Spleen (tissue), 11 donors: Measurements from ENCODE around the gene DCP2. TPM values are rescaled to one million over a fixed set of nuclear protein-coding genes. Genes with fewer than 3 reads are reported as not detected.

Experiments
- DNase-seq: peaks from one replicate; pipeline ENCODE4 v3.0.0-alpha.2; 2020
- H3K27ac ChIP-seq, 8 donors: fragments of 200-600 bp; sonication (generic) in 7 of 8; 1 replicate in 4 of 8; 2 replicates in 4 of 8; pipeline versions ENCODE4 v1.5.0 to v1.8.0; 2016 to 2021; ENCODE audit warnings: inconsistent platforms in 4 of 8, mild to moderate bottlenecking in 4 of 8, moderate library complexity in 1 of 8
- H3K27me3 ChIP-seq, 7 donors: fragments of 200-600 bp; sonication (generic) in 6 of 7; replicated peaks in 1 of 7; 1 replicate in 4 of 7; 2 replicates in 3 of 7; pipeline versions ENCODE4 v1.5.0 to v1.8.0; 2016 to 2021; ENCODE audit warnings: inconsistent platforms in 3 of 7, mild to moderate bottlenecking in 1 of 7
- H3K36me3 ChIP-seq, 6 donors: fragments of 200-600 bp; sonication (generic) in 5 of 6; 1 replicate in 4 of 6; 2 replicates in 2 of 6; pipeline versions ENCODE4 v1.5.0 to v1.8.0; 2016 to 2021; ENCODE audit warnings: inconsistent platforms in 2 of 6
- H3K4me1 ChIP-seq, 6 donors: fragments of 200-600 bp; sonication (generic) in 5 of 6; 1 replicate in 3 of 6; 2 replicates in 3 of 6; pipeline versions ENCODE4 v1.5.0 to v1.8.0; 2016 to 2021; ENCODE audit warnings: inconsistent platforms in 3 of 6
- H3K4me3 ChIP-seq, 8 donors: fragments of 200-600 bp; sonication (generic) in 7 of 8; 1 replicate in 4 of 8; 2 replicates in 4 of 8; pipeline versions ENCODE4 v1.5.0 to v1.8.0; 2016 to 2021; ENCODE audit warnings: inconsistent platforms in 4 of 8, mild to moderate bottlenecking in 4 of 8, moderate library complexity in 2 of 8
- H3K9me3 ChIP-seq, 8 donors: fragments of 200-600 bp; sonication (generic) in 7 of 8; 1 replicate in 4 of 8; 2 replicates in 4 of 8; pipeline versions ENCODE4 v1.5.0 to v1.8.0; 2016 to 2021; ENCODE audit warnings: inconsistent platforms in 4 of 8
- POLR2A ChIP-seq, 3 donors: fragments of 450-650 bp; IDR thresholded peaks; one replicate each; pipeline ENCODE4 v1.5.1; 2017; ENCODE audit warnings: antibody characterized with exemption in 3 of 3, mild to moderate bottlenecking in 1 of 3
- POLR2AphosphoS5 ChIP-seq, 3 donors: sonication (generic); formaldehyde crosslinking; IDR thresholded peaks; one replicate each; pipeline ENCODE4 v1.5.1; 2017; ENCODE audit warnings: antibody characterized with exemption in 3 of 3
- WGBS, 5 donors: extraction: QIAGEN DNeasy Blood & Tissue Kit in 3 of 5; methylation state at CpG; one replicate each; pipeline versions ENCODE4 v1.1.5 to v1.1.7; 2013 to 2018; 5-methylcytosine and 5-hydroxymethylcytosine counted together
- intact Hi-C: fragments of 100-400 bp; cut with DNase I; formaldehyde crosslinking; loops from one replicate; pipeline ENCODE4 v1.15.0; 2023; ENCODE audit warnings: low total_unique reads
- polyA plus RNA-seq, 3 donors: library from polyadenylated mRNA; stranded (reverse); fragments of 200-250 nt; gene quantifications; one replicate each; pipeline ENCODE4 v1.2.1, GENCODE V29; 2013
- total RNA-seq, 7 donors: library from RNA; depleted of rRNA in 3 of 7; stranded (reverse); fragments of >200 nt in 3 of 7; fragmentation: NEBNext Ultra II Directional in 4 of 7; extraction: Animal tissue kit (Norgen Biotek cat#: 25700) in 4 of 7; gene quantifications; one replicate each; pipeline versions ENCODE4 v1.1.0 to v1.2.1, GENCODE V29; 2016 to 2021
- TF ChIP-seq, protein P1 (sequence below), 11 experiments: fragments of 200-600 bp in 7 of 11; fragments of 450-650 bp in 4 of 11; sonication (generic) in 4 of 11; IDR thresholded peaks in 8 of 11; conservative IDR thresholded peaks in 3 of 11; 1 replicate in 7 of 11; 2 replicates in 4 of 11; pipeline versions ENCODE4 v1.4.0 to v1.8.0; 2016 to 2021; ENCODE audit warnings: antibody characterized with exemption in 11 of 11, inconsistent platforms in 4 of 11, mild to moderate bottlenecking in 1 of 11
- donor health status: healthy with polysubstance abuse.
- donor health status: DM: no; HTN: no; CAD: no; lungs with moderate emphysema.
- donor health status: DM: no; HTN: no; CAD: no.
- donor health status: Bipolar disorder and iron deficiency.
- donor health status: healthy.
- donor health status: DM: no; HTN: no; CAD: no.
- donor health status: DM: yes; HTN: yes; CAD: no.

DCP2 gene
- total and polyA plus RNA-seq, 10 donors, result 17.5 to 110 (median 78.4) TPM

DNA sequence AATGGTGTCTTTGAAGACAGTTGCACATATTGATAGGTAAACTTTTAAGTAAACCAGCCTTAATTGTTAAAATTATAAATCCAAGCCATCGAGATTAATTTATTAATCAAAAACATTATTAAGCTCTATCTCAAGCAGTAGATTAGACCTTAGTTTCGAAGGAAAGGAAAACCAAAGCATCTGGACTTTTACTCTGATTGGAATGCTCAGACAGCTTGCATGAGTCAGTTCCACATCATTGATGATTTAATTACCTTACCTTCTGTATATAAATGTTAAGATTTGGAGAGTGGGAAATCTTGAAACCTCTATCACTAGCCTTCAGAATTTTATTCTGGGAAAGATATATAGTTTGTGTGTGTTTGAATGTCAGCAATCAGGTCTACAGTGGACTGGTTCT lies 23.9 kb downstream of the DCP2 start:
- peaks cover 0 to 98% (median 55%) of the 10 kb centered on the region in 6 donors for H3K36me3 ChIP-seq
- no peak overlapping the region for H3K27ac ChIP-seq
- intact Hi-C loops, result loop anchor here (10.0 kb wide), 1 partner anchor 604 kb away; no protein-coding TSS in a partner anchor
- H3K27me3 ChIP-seq, result no peaks in the 10 kb centered on the region
- DNase-seq, result no peak
- 93 to 98% (median 96%) methylated on average over 2 of the region's 2 CpGs for WGBS, 5 donors
- no peak overlapping the region for H3K4me3 ChIP-seq
- H3K4me1 ChIP-seq, result peaks cover 0 to 36% (median 13%) of the 10 kb centered on the region in 6 donors
- TF ChIP-seq, protein P1, sequence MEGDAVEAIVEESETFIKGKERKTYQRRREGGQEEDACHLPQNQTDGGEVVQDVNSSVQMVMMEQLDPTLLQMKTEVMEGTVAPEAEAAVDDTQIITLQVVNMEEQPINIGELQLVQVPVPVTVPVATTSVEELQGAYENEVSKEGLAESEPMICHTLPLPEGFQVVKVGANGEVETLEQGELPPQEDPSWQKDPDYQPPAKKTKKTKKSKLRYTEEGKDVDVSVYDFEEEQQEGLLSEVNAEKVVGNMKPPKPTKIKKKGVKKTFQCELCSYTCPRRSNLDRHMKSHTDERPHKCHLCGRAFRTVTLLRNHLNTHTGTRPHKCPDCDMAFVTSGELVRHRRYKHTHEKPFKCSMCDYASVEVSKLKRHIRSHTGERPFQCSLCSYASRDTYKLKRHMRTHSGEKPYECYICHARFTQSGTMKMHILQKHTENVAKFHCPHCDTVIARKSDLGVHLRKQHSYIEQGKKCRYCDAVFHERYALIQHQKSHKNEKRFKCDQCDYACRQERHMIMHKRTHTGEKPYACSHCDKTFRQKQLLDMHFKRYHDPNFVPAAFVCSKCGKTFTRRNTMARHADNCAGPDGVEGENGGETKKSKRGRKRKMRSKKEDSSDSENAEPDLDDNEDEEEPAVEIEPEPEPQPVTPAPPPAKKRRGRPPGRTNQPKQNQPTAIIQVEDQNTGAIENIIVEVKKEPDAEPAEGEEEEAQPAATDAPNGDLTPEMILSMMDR (IDR thresholded peaks at IDR 0.05 in 8 of 11, conservative IDR thresholded peaks at IDR 0.05 in 3 of 11), result no peak
- TF ChIP-seq POLR2A (IDR thresholded peaks at IDR 0.05), result no peak
- TF ChIP-seq POLR2AphosphoS5 (IDR thresholded peaks at IDR 0.05), result no peak
- H3K9me3 ChIP-seq, result no peaks in the 10 kb centered on the region

DNA sequence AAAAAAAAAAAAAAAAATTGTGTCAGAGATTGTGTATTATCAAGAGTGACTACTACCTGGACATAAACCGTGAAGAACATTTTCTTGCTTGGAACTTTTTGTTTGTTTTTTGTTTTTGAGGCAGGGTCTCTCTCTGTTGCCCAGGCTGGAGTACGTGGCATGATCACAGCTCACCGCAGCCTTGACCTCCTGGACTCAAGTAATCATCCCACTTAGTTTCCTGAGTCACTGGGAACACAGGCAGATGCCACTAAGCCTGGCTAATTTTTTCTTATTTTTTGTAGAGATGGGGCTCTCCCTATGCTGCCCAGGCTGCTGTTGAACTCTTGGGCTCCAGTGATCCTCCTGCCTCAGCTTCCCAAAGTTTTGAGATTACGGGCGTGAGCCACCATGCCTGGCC lies 25.8 kb downstream of the DCP2 start:
- H3K4me1 ChIP-seq, result peaks cover 0 to 19% (median 2%) of the 10 kb centered on the region in 6 donors
- DNase-seq, result no peak
- H3K36me3 ChIP-seq, result peaks cover 0 to 100% (median 64%) of the 10 kb centered on the region in 6 donors
- H3K27me3 ChIP-seq, result no peaks in the 10 kb centered on the region
- intact Hi-C loops, result loop anchor here (10.0 kb wide), 1 partner anchor 602 kb away; no protein-coding TSS in a partner anchor
- no peak overlapping the region for H3K4me3 ChIP-seq
- TF ChIP-seq POLR2AphosphoS5 (IDR thresholded peaks at IDR 0.05) (no peak), POLR2A (IDR thresholded peaks at IDR 0.05) (no peak)
- TF ChIP-seq, protein P1 (IDR thresholded peaks at IDR 0.05 in 8 of 11, conservative IDR thresholded peaks at IDR 0.05 in 3 of 11), result no peak
- no peak overlapping the region for H3K27ac ChIP-seq
- WGBS, 5 donors, result 87 to 97% (median 95%) methylated on average over 5 of the region's 5 CpGs
- H3K9me3 ChIP-seq, result no peaks in the 10 kb centered on the region

DNA sequence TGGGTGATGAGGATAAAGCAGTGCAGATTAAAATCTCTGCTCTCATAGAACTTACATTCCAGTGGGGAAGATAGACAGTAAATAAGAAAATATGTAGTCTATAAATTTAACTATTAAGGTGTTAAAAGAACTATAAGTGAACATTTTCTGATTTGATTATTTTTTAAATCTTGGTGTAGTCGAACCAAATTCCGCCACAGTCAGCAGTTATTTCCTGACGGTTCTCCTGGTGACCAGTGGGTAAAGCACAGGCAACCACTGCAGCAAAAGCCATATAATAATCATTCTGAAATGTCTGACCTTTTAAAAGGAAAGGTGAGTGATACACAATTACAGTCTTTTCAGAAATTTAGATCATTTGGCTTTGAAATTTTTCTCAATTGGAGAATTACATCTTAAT lies 27.2 kb downstream of the DCP2 start:
- Histone ChIP-seq H3K27ac (no peak overlapping the region), H3K36me3 (peaks cover 0 to 100% (median 72%) of the 10 kb centered on the region in 6 donors), H3K4me1 (peaks cover 0 to 6% (median 0%) of the 10 kb centered on the region in 6 donors), H3K27me3 (no peaks in the 10 kb centered on the region), H3K9me3 (no peaks in the 10 kb centered on the region), H3K4me3 (no peak overlapping the region)
- no peak for DNase-seq
- TF ChIP-seq POLR2A (IDR thresholded peaks at IDR 0.05) (no peak), POLR2AphosphoS5 (IDR thresholded peaks at IDR 0.05) (no peak)
- TF ChIP-seq, protein P1 (IDR thresholded peaks at IDR 0.05 in 8 of 11, conservative IDR thresholded peaks at IDR 0.05 in 3 of 11), result no peak
- intact Hi-C loops, result loop anchor here (10.0 kb wide), 1 partner anchor 601 kb away; no protein-coding TSS in a partner anchor
- WGBS, 5 donors, result 75 to 88% (median 83%) methylated on average over 3 of the region's 3 CpGs

DNA sequence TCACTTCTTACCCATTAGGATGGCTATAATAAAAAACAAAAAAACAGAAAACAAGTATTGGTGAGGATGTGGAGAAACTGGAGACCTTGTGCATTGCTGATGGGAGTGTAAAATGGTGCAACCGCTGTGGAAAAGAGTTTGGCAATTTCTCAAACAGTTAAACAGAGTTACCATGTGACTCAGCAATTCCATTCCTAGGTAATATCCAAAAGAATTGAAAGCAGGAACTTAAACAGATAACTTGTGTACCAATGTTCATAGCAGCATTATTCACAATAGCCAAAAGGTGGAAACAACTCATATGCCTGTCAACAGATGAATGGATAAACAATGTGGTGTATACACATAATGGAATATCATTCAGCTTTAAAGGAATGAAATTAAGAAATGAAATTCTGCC lies 28.9 kb downstream of the DCP2 start:
- WGBS, 5 donors, result 57 to 86% (median 80%) methylated on average over 1 of the region's 1 CpG
- Histone ChIP-seq H3K36me3 (peaks cover 0 to 100% (median 79%) of the 10 kb centered on the region in 6 donors), H3K27me3 (no peaks in the 10 kb centered on the region), H3K27ac (no peak overlapping the region), H3K4me3 (no peak overlapping the region), H3K4me1 (peaks cover 0 to 6% (median 0%) of the 10 kb centered on the region in 6 donors), H3K9me3 (no peaks in the 10 kb centered on the region)
- DNase-seq, result no peak
- intact Hi-C loops, result loop anchor here (10.0 kb wide), 1 partner anchor 599 kb away; no protein-coding TSS in a partner anchor
- TF ChIP-seq, protein P1 (IDR thresholded peaks at IDR 0.05 in 8 of 11, conservative IDR thresholded peaks at IDR 0.05 in 3 of 11), result no peak
- TF ChIP-seq POLR2A (IDR thresholded peaks at IDR 0.05), result no peak
- TF ChIP-seq POLR2AphosphoS5 (IDR thresholded peaks at IDR 0.05), result no peak
